C4-2B (cell line): ENCODE data around the gene TMC2.

Source experiments
- ZFX ChIP-seq: fragments of 450-650 bp; IDR thresholded peaks from 2 replicates; pipeline ENCODE4 v1.6.1; 2017
- TF ChIP-seq, protein P1 (sequence below): fragments of 450-650 bp; conservative IDR thresholded peaks from 2 replicates; pipeline ENCODE4 v1.5.1; 2017; ENCODE audit warnings: mild to moderate bottlenecking

DNA sequence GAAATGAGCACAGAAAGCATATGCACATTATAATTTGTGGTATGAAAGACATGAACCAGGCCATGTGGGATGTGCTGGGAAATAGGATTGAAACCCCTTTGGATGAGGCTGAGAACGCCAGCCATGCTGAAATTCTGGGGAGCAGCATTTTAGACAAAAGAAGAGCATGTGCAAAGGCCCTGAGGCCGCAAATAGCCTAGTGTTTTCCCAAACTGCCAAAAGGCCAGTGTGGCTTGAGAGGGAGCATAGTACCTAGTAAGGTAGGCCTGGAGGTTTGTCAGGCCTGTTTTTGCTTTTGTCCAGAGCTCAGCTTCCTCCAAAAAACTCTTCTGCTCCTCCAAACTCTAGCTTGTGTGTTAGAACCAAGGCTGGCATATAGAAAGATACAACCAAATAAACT is 58.7 kb downstream of the TMC2 start:
- TF ChIP-seq, protein P1, sequence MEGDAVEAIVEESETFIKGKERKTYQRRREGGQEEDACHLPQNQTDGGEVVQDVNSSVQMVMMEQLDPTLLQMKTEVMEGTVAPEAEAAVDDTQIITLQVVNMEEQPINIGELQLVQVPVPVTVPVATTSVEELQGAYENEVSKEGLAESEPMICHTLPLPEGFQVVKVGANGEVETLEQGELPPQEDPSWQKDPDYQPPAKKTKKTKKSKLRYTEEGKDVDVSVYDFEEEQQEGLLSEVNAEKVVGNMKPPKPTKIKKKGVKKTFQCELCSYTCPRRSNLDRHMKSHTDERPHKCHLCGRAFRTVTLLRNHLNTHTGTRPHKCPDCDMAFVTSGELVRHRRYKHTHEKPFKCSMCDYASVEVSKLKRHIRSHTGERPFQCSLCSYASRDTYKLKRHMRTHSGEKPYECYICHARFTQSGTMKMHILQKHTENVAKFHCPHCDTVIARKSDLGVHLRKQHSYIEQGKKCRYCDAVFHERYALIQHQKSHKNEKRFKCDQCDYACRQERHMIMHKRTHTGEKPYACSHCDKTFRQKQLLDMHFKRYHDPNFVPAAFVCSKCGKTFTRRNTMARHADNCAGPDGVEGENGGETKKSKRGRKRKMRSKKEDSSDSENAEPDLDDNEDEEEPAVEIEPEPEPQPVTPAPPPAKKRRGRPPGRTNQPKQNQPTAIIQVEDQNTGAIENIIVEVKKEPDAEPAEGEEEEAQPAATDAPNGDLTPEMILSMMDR = no peak
- no peak for TF ChIP-seq ZFX
